Measurements from ENCODE around the gene PLXDC2. TPM values are rescaled to one million over a fixed set of nuclear protein-coding genes. Genes with fewer than 3 reads are reported as not detected.

Gene PLXDC2
- total RNA-seq, 1 experiment from 2014 or later = 0.21 TPM

DNA sequence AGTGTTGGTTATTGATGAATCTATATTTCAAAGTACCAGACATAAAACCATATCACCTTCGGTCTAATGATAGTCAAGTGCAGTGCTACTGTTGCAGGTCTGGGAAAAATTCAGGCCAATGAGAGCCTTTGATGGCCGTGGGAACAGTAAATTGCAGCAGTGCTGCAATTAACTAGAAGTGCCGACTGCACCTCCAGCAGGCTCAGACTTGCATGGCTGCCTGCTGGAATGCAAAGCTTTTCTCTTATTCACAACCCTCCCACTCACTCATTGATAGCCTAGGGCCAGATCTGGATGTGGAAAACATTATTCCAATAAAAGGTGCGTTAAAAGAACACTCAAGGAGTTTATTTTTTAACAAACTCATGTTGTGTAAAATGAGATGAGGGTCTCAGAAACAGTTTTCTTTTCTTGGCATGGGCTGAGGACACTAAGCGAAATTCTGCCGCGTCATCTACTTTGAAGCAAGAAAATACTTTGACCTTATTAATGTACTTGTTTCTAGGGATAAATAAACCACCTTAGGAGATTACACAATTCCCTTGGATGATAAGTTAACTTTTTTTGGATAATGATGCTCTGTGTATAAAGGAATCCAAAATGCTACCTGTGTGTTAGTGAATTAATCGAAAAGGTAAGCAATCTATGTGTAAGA lies 17.1 kb downstream of the PLXDC2 start:
- no TSS peak for BruUV-seq (replicated peaks)
- Histone ChIP-seq H3K4me3 (ENCODE audit: low read depth in 2 of 2, low read length in 2 of 2) (no peak overlapping the region), H3K27me3 (ENCODE audit: control insufficient read depth, insufficient read depth, low read length) (no peaks in the 10 kb centered on the region), H3K9me3 (ENCODE audit: control insufficient read depth, insufficient read depth, low read depth, low read length) (no peaks in the 10 kb centered on the region), H3K36me3 (ENCODE audit: control insufficient read depth, insufficient read depth, low read length) (no peaks in the 10 kb centered on the region), H3K4me1 (ENCODE audit: control insufficient read depth, insufficient read depth, low read length) (no peaks in the 10 kb centered on the region), H3K27ac (ENCODE audit: low read length) (no peak overlapping the region)
- TF ChIP-seq, protein P1, sequence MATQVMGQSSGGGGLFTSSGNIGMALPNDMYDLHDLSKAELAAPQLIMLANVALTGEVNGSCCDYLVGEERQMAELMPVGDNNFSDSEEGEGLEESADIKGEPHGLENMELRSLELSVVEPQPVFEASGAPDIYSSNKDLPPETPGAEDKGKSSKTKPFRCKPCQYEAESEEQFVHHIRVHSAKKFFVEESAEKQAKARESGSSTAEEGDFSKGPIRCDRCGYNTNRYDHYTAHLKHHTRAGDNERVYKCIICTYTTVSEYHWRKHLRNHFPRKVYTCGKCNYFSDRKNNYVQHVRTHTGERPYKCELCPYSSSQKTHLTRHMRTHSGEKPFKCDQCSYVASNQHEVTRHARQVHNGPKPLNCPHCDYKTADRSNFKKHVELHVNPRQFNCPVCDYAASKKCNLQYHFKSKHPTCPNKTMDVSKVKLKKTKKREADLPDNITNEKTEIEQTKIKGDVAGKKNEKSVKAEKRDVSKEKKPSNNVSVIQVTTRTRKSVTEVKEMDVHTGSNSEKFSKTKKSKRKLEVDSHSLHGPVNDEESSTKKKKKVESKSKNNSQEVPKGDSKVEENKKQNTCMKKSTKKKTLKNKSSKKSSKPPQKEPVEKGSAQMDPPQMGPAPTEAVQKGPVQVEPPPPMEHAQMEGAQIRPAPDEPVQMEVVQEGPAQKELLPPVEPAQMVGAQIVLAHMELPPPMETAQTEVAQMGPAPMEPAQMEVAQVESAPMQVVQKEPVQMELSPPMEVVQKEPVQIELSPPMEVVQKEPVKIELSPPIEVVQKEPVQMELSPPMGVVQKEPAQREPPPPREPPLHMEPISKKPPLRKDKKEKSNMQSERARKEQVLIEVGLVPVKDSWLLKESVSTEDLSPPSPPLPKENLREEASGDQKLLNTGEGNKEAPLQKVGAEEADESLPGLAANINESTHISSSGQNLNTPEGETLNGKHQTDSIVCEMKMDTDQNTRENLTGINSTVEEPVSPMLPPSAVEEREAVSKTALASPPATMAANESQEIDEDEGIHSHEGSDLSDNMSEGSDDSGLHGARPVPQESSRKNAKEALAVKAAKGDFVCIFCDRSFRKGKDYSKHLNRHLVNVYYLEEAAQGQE (IDR thresholded peaks at IDR 0.05; ENCODE audit: insufficient read depth in 1 of 2, low read depth in 2 of 2, low read length in 1 of 2) = no peak
- TF ChIP-seq CTCF (IDR thresholded peaks at IDR 0.05) (no peak), POLR2AphosphoS5 (IDR thresholded peaks at IDR 0.05; ENCODE audit: low read depth, low read length) (no peak), SIN3A (IDR thresholded peaks at IDR 0.05; ENCODE audit: borderline replicate concordance, insufficient read depth, low read depth, low read length) (no peak), TCF7L2 (IDR thresholded peaks at IDR 0.05; ENCODE audit: low read depth, low read length) (no peak)
- ATAC-seq (no peak), DNase-seq (ENCODE audit: low read depth, low spot score) (no peak)
- CTCF ChIA-PET = no interaction called here
- intact Hi-C loops (cut with micrococcal nuclease; ENCODE audit: unreplicated experiment) (no loop called here), in situ Hi-C loops (cut with HindIII; ENCODE audit: low pct_unique_long_range_greater_than_20kb, low sequenced_read_pairs) (no loop called here)
- POLR2A ChIA-PET = no interaction called here

GRCh38 chr10:19835952-19836351 lies 19.7 kb downstream of the PLXDC2 start:
- ChIA-PET POLR2A (no interaction called here), CTCF (no interaction called here)
- DNase-seq (ENCODE audit: low read depth, low spot score) (no peak), ATAC-seq (no peak)
- intact Hi-C loops (cut with micrococcal nuclease; ENCODE audit: unreplicated experiment) (no loop called here), in situ Hi-C loops (cut with HindIII; ENCODE audit: low pct_unique_long_range_greater_than_20kb, low sequenced_read_pairs) (no loop called here)
- no TSS peak for BruUV-seq (replicated peaks)
- Histone ChIP-seq H3K27me3 (ENCODE audit: control insufficient read depth, insufficient read depth, low read length) (no peaks in the 10 kb centered on the region), H3K4me3 (ENCODE audit: low read depth in 2 of 2, low read length in 2 of 2) (no peak overlapping the region), H3K27ac (ENCODE audit: low read length) (no peak overlapping the region), H3K9me3 (ENCODE audit: control insufficient read depth, insufficient read depth, low read depth, low read length) (no peaks in the 10 kb centered on the region), H3K36me3 (ENCODE audit: control insufficient read depth, insufficient read depth, low read length) (no peaks in the 10 kb centered on the region), H3K4me1 (ENCODE audit: control insufficient read depth, insufficient read depth, low read length) (no peaks in the 10 kb centered on the region)
- TF ChIP-seq POLR2AphosphoS5 (IDR thresholded peaks at IDR 0.05; ENCODE audit: low read depth, low read length) (no peak), TCF7L2 (IDR thresholded peaks at IDR 0.05; ENCODE audit: low read depth, low read length) (no peak), CTCF (IDR thresholded peaks at IDR 0.05) (no peak), SIN3A (IDR thresholded peaks at IDR 0.05; ENCODE audit: borderline replicate concordance, insufficient read depth, low read depth, low read length) (no peak)
- TF ChIP-seq, protein P1 (IDR thresholded peaks at IDR 0.05; ENCODE audit: insufficient read depth in 1 of 2, low read depth in 2 of 2, low read length in 1 of 2) = no peak

All from Panc1 (cell line).